ENCODE results near the gene ATP2C1.

Gene ATP2C1

GRCh38 chr3:130941793-130942192 lies 47.9 kb downstream of the ATP2C1 start:
- TF ChIP-seq FOXP2 (optimal IDR thresholded peaks at IDR 0.05; ENCODE audit: borderline replicate concordance, extremely low read depth, extremely low read length, insufficient read depth) (no peak), POLR2AphosphoS5 (IDR thresholded peaks at IDR 0.05; ENCODE audit: low read depth, low read length) (no peak), TAF1 (IDR thresholded peaks at IDR 0.05; ENCODE audit: borderline replicate concordance, insufficient read depth, low read length) (no peak), REST (IDR thresholded peaks at IDR 0.05; ENCODE audit: insufficient read depth in 1 of 2, low read depth in 2 of 2, low read length in 2 of 2) (no peak), SIN3A (IDR thresholded peaks at IDR 0.05; ENCODE audit: borderline replicate concordance, insufficient read depth, low read length) (no peak)

- no peak for TF ChIP-seq SIN3A (IDR thresholded peaks at IDR 0.05; ENCODE audit: borderline replicate concordance, insufficient read depth, low read length)
- no peak for TF ChIP-seq POLR2AphosphoS5 (IDR thresholded peaks at IDR 0.05; ENCODE audit: low read depth, low read length)
- TF ChIP-seq REST (IDR thresholded peaks at IDR 0.05; ENCODE audit: insufficient read depth in 1 of 2, low read depth in 2 of 2, low read length in 2 of 2): no peak
- TF ChIP-seq TAF1 (IDR thresholded peaks at IDR 0.05; ENCODE audit: borderline replicate concordance, insufficient read depth, low read length): no peak
- TF ChIP-seq FOXP2 (optimal IDR thresholded peaks at IDR 0.05; ENCODE audit: borderline replicate concordance, extremely low read depth, extremely low read length, insufficient read depth): no peak
These were observed 53.0 kb downstream of the ATP2C1 start for GRCh38 chr3:130946882-130947281.

GRCh38 chr3:130948001-130948773 lies 54.3 kb downstream of the ATP2C1 start:
- no peak for TF ChIP-seq FOXP2 (optimal IDR thresholded peaks at IDR 0.05; ENCODE audit: borderline replicate concordance, extremely low read depth, extremely low read length, insufficient read depth)
- no peak for TF ChIP-seq POLR2AphosphoS5 (IDR thresholded peaks at IDR 0.05; ENCODE audit: low read depth, low read length)
- no peak for TF ChIP-seq REST (IDR thresholded peaks at IDR 0.05; ENCODE audit: insufficient read depth in 1 of 2, low read depth in 2 of 2, low read length in 2 of 2)

- no peak for TF ChIP-seq TAF1 (IDR thresholded peaks at IDR 0.05; ENCODE audit: borderline replicate concordance, insufficient read depth, low read length)
- no peak for TF ChIP-seq POLR2AphosphoS5 (IDR thresholded peaks at IDR 0.05; ENCODE audit: low read depth, low read length)
- no peak for TF ChIP-seq FOXP2 (optimal IDR thresholded peaks at IDR 0.05; ENCODE audit: borderline replicate concordance, extremely low read depth, extremely low read length, insufficient read depth)
- no peak for TF ChIP-seq SIN3A (IDR thresholded peaks at IDR 0.05; ENCODE audit: borderline replicate concordance, insufficient read depth, low read length)
- no peak for TF ChIP-seq REST (IDR thresholded peaks at IDR 0.05; ENCODE audit: insufficient read depth in 1 of 2, low read depth in 2 of 2, low read length in 2 of 2)
These were observed 55.0 kb downstream of the ATP2C1 start for GRCh38 chr3:130948929-130949328.

Data from PFSK-1 (cell line).